ENCODE results near the gene TMC3. TPM values are rescaled to one million over a fixed set of nuclear protein-coding genes. Genes with fewer than 3 reads are reported as not detected.
"Not testable (repeated sequence)": the region's sequence is repeated elsewhere in the genome, so short reads cannot be mapped to it uniquely, and the experiment has no call there.

TMC3 gene
- total and polyA plus RNA-seq, 9 of the 15 experiments (the other 6 are each of a cell fraction or from before 2014, with no cell fraction given): 0.01 to 0.14 TPM; not detected in 7

DNA sequence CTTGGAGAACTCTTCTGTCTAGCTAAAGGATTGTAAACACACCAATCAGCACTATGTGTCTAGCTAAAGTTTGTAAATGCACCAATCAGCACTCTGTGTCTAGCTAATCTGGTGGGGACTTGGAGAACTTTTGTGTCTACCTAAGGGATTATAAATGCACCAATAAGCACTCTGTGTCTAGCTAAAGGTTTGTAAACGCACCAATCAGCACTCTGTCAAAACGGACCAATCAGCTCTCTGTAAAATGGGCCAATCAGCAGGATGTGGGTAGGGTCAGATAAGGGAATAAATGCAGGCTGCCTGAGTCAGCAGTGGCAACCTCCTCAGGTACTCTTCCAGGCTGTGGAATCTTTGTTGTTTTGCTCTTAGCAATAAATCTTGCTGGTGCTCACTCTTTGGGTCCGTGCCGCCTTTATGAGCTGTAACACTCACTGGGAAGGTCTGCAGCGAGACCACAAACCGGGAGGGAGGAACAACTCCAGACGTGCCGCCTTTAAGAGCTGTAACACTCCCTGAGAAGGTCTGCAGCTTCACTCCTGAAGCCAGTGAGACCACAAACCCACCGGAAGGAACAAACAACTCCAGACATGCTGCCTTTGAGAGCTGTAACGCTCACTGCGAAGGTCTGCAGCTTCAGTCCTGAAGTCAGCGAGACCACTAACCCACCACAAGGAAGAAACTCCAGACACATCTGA lies 40.4 kb upstream of the TMC3 start:
- H4K20me1 ChIP-seq (replicated peaks; ENCODE audit: control insufficient read depth, insufficient read depth, low read length); H3K4me2 ChIP-seq (ENCODE audit: insufficient read depth, low read length); H3K9me1 ChIP-seq (ENCODE audit: control insufficient read depth, insufficient read depth, low read length); BruUV-seq (replicated peaks); FAIRE-seq; H3K27ac ChIP-seq (ENCODE audit: extremely low read depth, low read depth, low read length); H3K9ac ChIP-seq (ENCODE audit: insufficient read depth in 1 of 2, low read depth in 2 of 2, low read length in 2 of 2); H3K36me3 ChIP-seq (ENCODE audit: control insufficient read depth, insufficient read depth, low read length); DNase-seq (ENCODE audit: extremely low read depth in 1 of 4, low spot score in 3 of 4); H3K9me3 ChIP-seq (replicated peaks; ENCODE audit: control insufficient read depth, insufficient read depth, low read depth, low read length); intact Hi-C loops (cut with micrococcal nuclease); CTCF ChIA-PET (ENCODE audit: low intra/inter-chr PET ratio); in situ Hi-C loops (cut with MboI); ATAC-seq; H3K79me2 ChIP-seq (ENCODE audit: control insufficient read depth, insufficient read depth, low read length); H3K4me1 ChIP-seq (replicated peaks in 1 of 2; ENCODE audit: control insufficient read depth in 2 of 2, insufficient read depth in 2 of 2, low read length in 2 of 2); H3K4me3 ChIP-seq: not testable (repeated sequence)
- WGBS (ENCODE audit: insufficient coverage, low coverage, missing lambda C conversion rate): 11% methylated on average over 11 of the region's 12 CpGs
- Histone ChIP-seq H2AFZ (ENCODE audit: low read depth, low read length) (0 out of 2 replicates have a peak overlapping the region, but pooled peaks have one; percentile 36), H3K27me3 (ENCODE audit: control insufficient read depth in 2 of 2, insufficient read depth in 2 of 2, low read length in 2 of 2) (peaks cover 0 to 14% of the 10 kb centered on the region in 2 experiments; a peak in 1 of 5 replicates)
- POLR2A ChIA-PET: interaction anchor here (0.8 kb wide), 1 partner anchor 69 kb away, joined by 3 read pairs; no protein-coding TSS in a partner anchor
- peak; percentile 14; the same call in 1 of the 2 replicates for TF ChIP-seq C11orf30 (IDR thresholded peaks at IDR 0.05; ENCODE audit: low read depth)
- peak; percentile 58 for TF ChIP-seq ZNF316 (IDR thresholded peaks at IDR 0.05)
- peak; percentile 74 for TF ChIP-seq NFYB (IDR thresholded peaks at IDR 0.05; ENCODE audit: extremely low read depth, insufficient read length)

DNA sequence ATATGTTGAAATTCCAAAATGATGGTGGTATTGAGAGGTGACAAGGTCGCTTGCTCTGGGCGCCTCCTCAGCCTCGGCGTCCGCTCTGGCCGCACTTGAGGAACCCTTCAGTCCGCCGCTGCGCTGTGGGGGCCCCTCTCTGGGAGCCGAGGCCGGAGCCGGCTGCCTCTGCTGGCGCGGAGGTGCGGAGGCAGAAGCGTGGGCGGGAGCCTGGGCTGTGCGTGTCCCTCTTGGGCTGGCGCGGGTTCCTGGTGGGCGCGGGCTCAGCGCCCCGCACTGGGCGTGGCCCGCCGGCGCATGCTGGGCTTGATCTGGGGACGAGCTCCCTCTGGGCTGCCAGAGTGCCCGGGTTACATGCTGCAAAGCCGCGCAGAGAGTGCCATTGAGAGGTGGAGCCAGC lies 39.8 kb upstream of the TMC3 start:
- Histone ChIP-seq H4K20me1 (replicated peaks; ENCODE audit: control insufficient read depth, insufficient read depth, low read length) (no peaks in the 10 kb centered on the region), H3K9ac (ENCODE audit: insufficient read depth in 1 of 2, low read depth in 2 of 2, low read length in 2 of 2) (no peak overlapping the region), H3K9me3 (replicated peaks; ENCODE audit: control insufficient read depth, insufficient read depth, low read depth, low read length) (no peaks in the 10 kb centered on the region), H3K4me3 (no peak overlapping the region), H3K4me2 (ENCODE audit: insufficient read depth, low read length) (no peak overlapping the region), H3K4me1 (replicated peaks in 1 of 2; ENCODE audit: control insufficient read depth in 2 of 2, insufficient read depth in 2 of 2, low read length in 2 of 2) (peaks cover 0 to 5% of the 10 kb centered on the region in 2 experiments; a peak in 2 of 5 replicates), H3K79me2 (ENCODE audit: control insufficient read depth, insufficient read depth, low read length) (no peaks in the 10 kb centered on the region), H2AFZ (ENCODE audit: low read depth, low read length) (no peak overlapping the region), H3K27me3 (ENCODE audit: control insufficient read depth in 2 of 2, insufficient read depth in 2 of 2, low read length in 2 of 2) (peaks cover 0 to 14% of the 10 kb centered on the region in 2 experiments; a peak in 1 of 5 replicates), H3K9me1 (ENCODE audit: control insufficient read depth, insufficient read depth, low read length) (no peaks in the 10 kb centered on the region), H3K27ac (ENCODE audit: extremely low read depth, low read depth, low read length) (no peak overlapping the region), H3K36me3 (ENCODE audit: control insufficient read depth, insufficient read depth, low read length) (no peaks in the 10 kb centered on the region)
- FAIRE-seq (no peak), DNase-seq (ENCODE audit: extremely low read depth in 1 of 4, low spot score in 3 of 4) (no peak), ATAC-seq (no peak; the same call in 1 of the 3 replicates)
- 11% methylated on average over 26 of the region's 32 CpGs for WGBS (ENCODE audit: insufficient coverage, low coverage, missing lambda C conversion rate)
- BruUV-seq (replicated peaks): no TSS peak
- TF ChIP-seq RBFOX2 (IDR thresholded peaks at IDR 0.05; ENCODE audit: low read depth, low read length) (no peak), EGR1 (conservative IDR thresholded peaks at IDR 0.05) (peak; percentile 47)
- intact Hi-C loops (cut with micrococcal nuclease): no loop called here
- CTCF ChIA-PET (ENCODE audit: low intra/inter-chr PET ratio): no interaction called here
- POLR2A ChIA-PET: no interaction called here
- in situ Hi-C loops (cut with MboI): no loop called here
